AG09319 (cell line): ENCODE measurements around the gene SLC6A20.

Source experiments
- DNase-seq: peaks from one replicate; pipeline ENCODE4 v3.0.0-alpha.2; 2010; ENCODE audit warnings: low read depth; ENCODE audit errors: extremely low read depth
- CTCF ChIP-seq: IDR thresholded peaks from 2 replicates; pipeline ENCODE4 v1.5.1; 2011; ENCODE audit warnings: low read depth, mild to moderate bottlenecking, inconsistent platforms, low read length, moderate library complexity

SLC6A20 gene

DNA sequence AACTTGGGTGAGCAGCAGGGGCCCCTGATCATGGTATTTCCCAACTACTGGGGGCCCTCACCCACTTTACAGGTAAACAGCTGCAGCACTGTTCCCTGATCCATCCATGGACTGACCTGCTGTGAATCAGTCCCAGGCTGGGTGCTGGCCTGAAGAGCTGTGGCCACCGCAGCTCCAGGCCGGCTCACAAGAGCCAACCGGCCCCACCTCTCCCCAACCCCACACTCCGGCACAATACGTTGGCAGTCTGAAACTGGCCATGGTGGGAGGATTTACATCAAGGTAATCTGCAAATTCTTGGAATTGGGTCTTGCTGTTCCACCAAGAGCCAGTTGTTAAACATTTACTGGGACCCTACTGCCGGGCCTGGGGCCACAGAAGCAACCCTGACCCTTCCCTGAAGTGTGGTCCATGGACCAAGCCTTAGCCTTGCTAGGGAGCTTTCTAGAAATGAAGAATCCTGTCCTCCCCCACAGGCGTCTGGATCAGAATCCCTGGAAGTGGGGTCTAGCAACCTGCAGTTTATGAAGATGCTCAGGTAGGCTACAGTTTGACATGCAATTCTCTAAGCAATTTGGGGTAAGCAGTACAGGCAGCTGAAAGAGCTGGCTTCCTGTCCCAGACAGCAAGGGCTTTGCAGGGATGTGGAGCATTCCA, 3.7 kb downstream of the SLC6A20 start:
- DNase-seq = no peak
- TF ChIP-seq CTCF = no peak

DNA sequence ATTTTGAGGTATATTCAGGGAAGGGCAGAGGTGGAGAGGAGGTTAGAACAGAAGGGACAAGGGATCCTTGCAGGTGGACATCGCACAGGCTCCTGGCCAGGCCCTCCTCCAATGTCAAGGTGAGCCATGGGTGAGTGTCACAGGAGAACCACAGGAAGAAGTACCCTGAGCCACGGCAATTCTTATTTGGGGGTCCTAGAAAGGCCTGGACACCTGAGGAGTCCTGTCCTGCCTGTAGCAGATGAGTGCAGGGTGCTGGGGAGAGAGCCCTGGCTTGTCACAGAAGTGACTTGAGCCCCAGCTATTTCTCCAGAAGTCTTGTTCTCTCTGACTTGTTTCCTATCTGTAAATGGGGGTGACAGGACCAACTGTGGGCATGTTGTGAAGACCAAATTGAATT, 4.3 kb downstream of the SLC6A20 start:
- DNase-seq = no peak
- no peak for TF ChIP-seq CTCF

- no peak for DNase-seq
- no peak for TF ChIP-seq CTCF
These were observed 5.7 kb downstream of the SLC6A20 start for GRCh38 chr3:45790596-45790995.

DNA sequence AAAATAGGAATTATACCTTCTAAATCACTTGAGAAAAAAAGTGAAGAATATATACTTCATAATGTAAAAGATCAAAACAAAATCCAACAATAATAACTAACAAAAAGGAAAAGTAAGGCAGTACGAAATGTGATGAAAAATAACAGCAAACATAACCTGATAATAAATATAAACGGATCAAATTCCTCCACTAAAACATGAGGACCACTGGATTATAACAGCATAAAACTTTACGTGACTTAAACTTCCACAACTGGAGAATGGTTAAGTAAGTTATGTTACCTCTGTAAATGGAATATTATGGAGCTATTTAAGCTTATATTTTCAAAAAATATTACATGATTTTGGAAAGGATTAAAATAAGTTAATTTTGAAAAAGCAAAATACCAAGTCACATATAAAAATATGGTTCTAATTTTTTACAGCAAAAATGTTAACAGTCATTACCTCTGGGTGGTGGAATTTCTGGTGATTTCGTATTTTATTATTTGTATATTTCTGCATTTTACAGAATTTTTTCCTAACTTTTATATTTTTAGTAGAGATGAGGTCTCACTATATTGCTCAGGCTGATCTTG, 7.0 kb downstream of the SLC6A20 start:
- TF ChIP-seq CTCF = no peak
- DNase-seq = no peak

DNA sequence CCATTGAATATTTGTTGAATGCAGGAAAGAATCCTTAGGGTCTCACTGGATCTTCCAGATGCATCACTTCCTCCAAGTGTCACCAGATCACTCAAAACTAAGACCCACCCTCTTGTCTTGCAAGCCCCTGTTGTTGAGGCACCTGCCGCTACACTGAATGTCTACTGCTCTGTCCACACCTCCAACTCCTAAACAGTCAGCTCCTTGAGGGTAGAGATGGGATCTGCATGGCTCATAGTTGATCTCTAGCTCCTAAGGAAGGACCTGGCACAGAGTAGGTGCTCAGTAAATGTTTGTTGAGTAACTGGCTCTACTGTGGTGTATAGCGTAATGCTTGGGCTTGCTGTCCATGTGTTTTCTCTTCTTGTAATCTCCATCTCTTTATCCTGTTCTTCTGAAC, 8.8 kb downstream of the SLC6A20 start:
- no peak for DNase-seq
- TF ChIP-seq CTCF = no peak

DNA sequence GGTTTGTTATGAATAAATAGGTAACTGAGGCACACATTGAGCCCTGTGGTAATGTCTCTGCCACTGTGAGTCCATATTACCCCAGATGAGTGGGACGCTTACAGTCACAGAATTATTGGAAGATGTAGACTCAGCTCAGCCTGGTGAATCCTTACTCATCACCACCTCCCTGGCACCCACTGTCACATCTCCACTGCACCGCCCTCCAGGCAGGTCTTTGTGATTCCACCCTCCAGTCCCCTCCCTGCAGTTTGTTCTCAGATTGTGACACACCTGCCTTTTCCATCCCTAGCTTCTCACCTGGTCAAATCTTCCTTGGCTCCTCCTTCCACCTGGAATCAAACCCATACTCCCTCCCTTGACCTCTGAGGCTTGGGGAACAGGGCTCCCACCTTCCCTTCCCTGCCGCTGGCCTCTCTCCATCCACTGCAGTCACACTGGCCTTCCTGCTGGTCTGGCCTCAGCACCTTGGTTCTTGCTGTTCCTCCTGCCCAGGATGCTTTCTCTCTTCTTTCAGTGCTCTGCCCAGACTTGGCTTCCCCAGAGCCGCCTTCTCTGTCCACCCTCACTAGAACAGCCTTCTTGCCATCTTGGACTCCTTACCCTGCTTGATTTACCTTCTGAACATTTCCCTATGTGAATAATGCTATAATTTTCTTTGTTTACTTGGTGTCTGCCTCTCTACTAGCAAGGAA, 9.4 kb downstream of the SLC6A20 start:
- no peak for DNase-seq
- TF ChIP-seq CTCF = no peak

GRCh38 chr3:45785605-45786150, 10.7 kb downstream of the SLC6A20 start:
- DNase-seq = no peak
- no peak for TF ChIP-seq CTCF
